ENCODE results near the gene FATE1. TPM values are rescaled to one million over a fixed set of nuclear protein-coding genes. Genes with fewer than 3 reads are reported as not detected.

The FATE1 gene
- total RNA-seq, 1 donor from 2014 or later: not detected

GRCh38 chrX:151738751-151739150 is 22.9 kb downstream of the FATE1 start:
- Mint-ChIP-seq H3K27me3 (ENCODE audit: unreplicated experiment) (peaks cover 9% of the 10 kb centered on the region), H3K9me3 (ENCODE audit: unreplicated experiment) (peaks cover 5% of the 10 kb centered on the region), H3K27ac (ENCODE audit: unreplicated experiment) (no peak overlapping the region), H3K4me1 (ENCODE audit: low read depth, unreplicated experiment) (no peaks in the 10 kb centered on the region), H3K4me3 (ENCODE audit: unreplicated experiment) (no peak overlapping the region), H3K36me3 (ENCODE audit: unreplicated experiment) (no peaks in the 10 kb centered on the region)
- TF ChIP-seq CTCF (IDR thresholded peaks at IDR 0.05; ENCODE audit: partially characterized antibody, unreplicated experiment): no peak
- DNase-seq: no peak

- Mint-ChIP-seq H3K4me3 (ENCODE audit: unreplicated experiment) (no peak overlapping the region), H3K36me3 (ENCODE audit: unreplicated experiment) (no peaks in the 10 kb centered on the region), H3K27ac (ENCODE audit: unreplicated experiment) (no peak overlapping the region), H3K27me3 (ENCODE audit: unreplicated experiment) (peaks cover 3% of the 10 kb centered on the region), H3K9me3 (ENCODE audit: unreplicated experiment) (peaks cover 5% of the 10 kb centered on the region), H3K4me1 (ENCODE audit: low read depth, unreplicated experiment) (no peaks in the 10 kb centered on the region)
- no peak for TF ChIP-seq CTCF (IDR thresholded peaks at IDR 0.05; ENCODE audit: partially characterized antibody, unreplicated experiment)
- no peak for DNase-seq
These were observed 25.8 kb downstream of the FATE1 start for GRCh38 chrX:151741606-151742005.

GRCh38 chrX:151742311-151742710 is 26.5 kb downstream of the FATE1 start:
- peaks cover 3% of the 10 kb centered on the region for H3K9me3 Mint-ChIP-seq (ENCODE audit: unreplicated experiment)
- H3K27me3 Mint-ChIP-seq (ENCODE audit: unreplicated experiment): peaks cover 3% of the 10 kb centered on the region
- H3K27ac Mint-ChIP-seq (ENCODE audit: unreplicated experiment): no peak overlapping the region
- no peak for DNase-seq
- no peak for TF ChIP-seq CTCF (IDR thresholded peaks at IDR 0.05; ENCODE audit: partially characterized antibody, unreplicated experiment)
- no peaks in the 10 kb centered on the region for H3K4me1 Mint-ChIP-seq (ENCODE audit: low read depth, unreplicated experiment)
- no peaks in the 10 kb centered on the region for H3K36me3 Mint-ChIP-seq (ENCODE audit: unreplicated experiment)
- H3K4me3 Mint-ChIP-seq (ENCODE audit: unreplicated experiment): no peak overlapping the region

DNA sequence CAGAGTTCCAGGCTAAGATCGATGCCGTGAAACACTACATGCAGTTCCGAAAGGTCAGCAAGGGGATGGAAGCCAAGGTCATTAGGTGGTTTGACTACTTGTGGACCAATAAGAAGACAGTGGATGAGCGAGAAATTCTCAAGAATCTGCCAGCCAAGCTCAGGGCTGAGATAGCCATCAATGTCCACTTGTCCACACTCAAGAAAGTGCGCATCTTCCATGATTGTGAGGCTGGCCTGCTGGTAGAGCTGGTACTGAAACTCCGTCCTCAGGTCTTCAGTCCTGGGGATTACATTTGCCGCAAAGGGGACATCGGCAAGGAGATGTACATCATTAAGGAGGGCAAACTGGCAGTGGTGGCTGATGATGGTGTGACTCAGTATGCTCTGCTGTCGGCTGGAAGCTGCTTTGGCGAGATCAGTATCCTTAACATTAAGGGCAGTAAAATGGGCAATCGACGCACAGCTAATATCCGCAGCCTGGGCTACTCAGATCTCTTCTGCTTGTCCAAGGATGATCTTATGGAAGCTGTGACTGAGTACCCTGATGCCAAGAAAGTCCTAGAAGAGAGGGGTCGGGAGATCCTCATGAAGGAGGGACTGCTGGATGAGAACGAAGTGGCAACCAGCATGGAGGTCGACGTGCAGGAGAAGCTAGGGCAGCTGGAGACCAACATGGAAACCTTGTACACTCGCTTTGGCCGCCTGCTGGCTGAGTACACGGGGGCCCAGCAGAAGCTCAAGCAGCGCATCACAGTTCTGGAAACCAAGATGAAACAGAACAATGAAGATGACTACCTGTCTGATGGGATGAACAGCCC is 28.0 kb downstream of the FATE1 start:
- no peak overlapping the region for H3K4me3 Mint-ChIP-seq (ENCODE audit: unreplicated experiment)

More for the DNA sequence above, 28.0 kb downstream of the FATE1 start:
- Mint-ChIP-seq H3K36me3 (ENCODE audit: unreplicated experiment) (no peaks in the 10 kb centered on the region), H3K27me3 (ENCODE audit: unreplicated experiment) (peaks cover 2% of the 10 kb centered on the region), H3K4me1 (ENCODE audit: low read depth, unreplicated experiment) (no peaks in the 10 kb centered on the region), H3K9me3 (ENCODE audit: unreplicated experiment) (peaks cover 3% of the 10 kb centered on the region), H3K27ac (ENCODE audit: unreplicated experiment) (no peak overlapping the region)
- TF ChIP-seq CTCF (IDR thresholded peaks at IDR 0.05; ENCODE audit: partially characterized antibody, unreplicated experiment): no peak
- DNase-seq: no peak
